ENCODE data around the gene PRG2.

GRCh38 chr11:57426439-57426928 is 36.0 kb upstream of the PRG2 start:
- TF ChIP-seq CTCF (IDR thresholded peaks at IDR 0.05; ENCODE audit: poor library complexity) = no peak
- TF ChIP-seq EZH2 (IDR thresholded peaks at IDR 0.05; ENCODE audit: borderline replicate concordance) = no peak
- TF ChIP-seq EZH2phosphoT487 (IDR thresholded peaks at IDR 0.05; ENCODE audit: low read depth, severe bottlenecking, unreplicated experiment) = no peak
